ENCODE measurements around the gene RNF224. TPM values are rescaled to one million over a fixed set of nuclear protein-coding genes. Genes with fewer than 3 reads are reported as not detected.

The RNF224 gene
- total and polyA plus RNA-seq, 2 of the 13 experiments (the other 11 are each of a cell fraction or from before 2014, with no cell fraction given): 0.09 TPM; not detected in 1

- TF ChIP-seq, protein P1, sequence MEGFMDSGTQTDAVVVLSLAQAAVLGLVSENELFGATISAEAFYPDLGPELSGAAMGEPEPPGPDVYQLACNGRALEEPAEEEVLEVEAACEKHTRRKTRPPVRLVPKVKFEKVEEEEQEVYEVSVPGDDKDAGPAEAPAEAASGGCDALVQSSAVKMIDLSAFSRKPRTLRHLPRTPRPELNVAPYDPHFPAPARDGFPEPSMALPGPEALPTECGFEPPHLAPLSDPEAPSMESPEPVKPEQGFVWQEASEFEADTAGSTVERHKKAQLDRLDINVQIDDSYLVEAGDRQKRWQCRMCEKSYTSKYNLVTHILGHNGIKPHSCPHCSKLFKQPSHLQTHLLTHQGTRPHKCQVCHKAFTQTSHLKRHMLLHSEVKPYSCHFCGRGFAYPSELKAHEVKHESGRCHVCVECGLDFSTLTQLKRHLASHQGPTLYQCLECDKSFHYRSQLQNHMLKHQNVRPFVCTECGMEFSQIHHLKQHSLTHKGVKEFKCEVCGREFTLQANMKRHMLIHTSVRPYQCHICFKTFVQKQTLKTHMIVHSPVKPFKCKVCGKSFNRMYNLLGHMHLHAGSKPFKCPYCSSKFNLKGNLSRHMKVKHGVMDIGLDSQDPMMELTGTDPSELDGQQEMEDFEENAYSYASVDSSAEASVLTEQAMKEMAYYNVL (CRISPR knock-in tag; IDR thresholded peaks at IDR 0.05; ENCODE audit: borderline replicate concordance): no peak
- no peak for TF ChIP-seq CENPT (CRISPR knock-in tag; IDR thresholded peaks at IDR 0.05; ENCODE audit: low read depth)
- TF ChIP-seq RBAK (CRISPR knock-in tag; IDR thresholded peaks at IDR 0.05): no peak
- TF ChIP-seq ZNF432 (CRISPR knock-in tag; IDR thresholded peaks at IDR 0.05; ENCODE audit: borderline replicate concordance): no peak
- TF ChIP-seq, protein P2, sequence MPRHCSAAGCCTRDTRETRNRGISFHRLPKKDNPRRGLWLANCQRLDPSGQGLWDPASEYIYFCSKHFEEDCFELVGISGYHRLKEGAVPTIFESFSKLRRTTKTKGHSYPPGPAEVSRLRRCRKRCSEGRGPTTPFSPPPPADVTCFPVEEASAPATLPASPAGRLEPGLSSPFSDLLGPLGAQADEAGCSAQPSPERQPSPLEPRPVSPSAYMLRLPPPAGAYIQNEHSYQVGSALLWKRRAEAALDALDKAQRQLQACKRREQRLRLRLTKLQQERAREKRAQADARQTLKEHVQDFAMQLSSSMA (CRISPR knock-in tag; IDR thresholded peaks at IDR 0.05): no peak
- no peak for TF ChIP-seq ZNF292 (CRISPR knock-in tag; IDR thresholded peaks at IDR 0.05; ENCODE audit: borderline replicate concordance, low read depth)
- no peak for TF ChIP-seq ZNF660 (CRISPR knock-in tag; IDR thresholded peaks at IDR 0.05; ENCODE audit: borderline replicate concordance, low read depth)
- TF ChIP-seq ZNF160 (CRISPR knock-in tag; IDR thresholded peaks at IDR 0.05): no peak
- TF ChIP-seq, protein P3, sequence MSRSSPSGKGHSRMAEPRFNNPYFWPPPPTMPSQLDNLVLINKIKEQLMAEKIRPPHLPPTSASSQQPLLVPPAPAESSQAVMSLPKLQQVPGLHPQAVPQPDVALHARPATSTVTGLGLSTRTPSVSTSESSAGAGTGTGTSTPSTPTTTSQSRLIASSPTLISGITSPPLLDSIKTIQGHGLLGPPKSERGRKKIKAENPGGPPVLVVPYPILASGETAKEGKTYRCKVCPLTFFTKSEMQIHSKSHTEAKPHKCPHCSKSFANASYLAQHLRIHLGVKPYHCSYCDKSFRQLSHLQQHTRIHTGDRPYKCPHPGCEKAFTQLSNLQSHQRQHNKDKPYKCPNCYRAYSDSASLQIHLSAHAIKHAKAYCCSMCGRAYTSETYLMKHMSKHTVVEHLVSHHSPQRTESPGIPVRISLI (CRISPR knock-in tag; IDR thresholded peaks at IDR 0.05; ENCODE audit: borderline replicate concordance): no peak
- no peak for TF ChIP-seq ZFP37 (CRISPR knock-in tag; IDR thresholded peaks at IDR 0.05; ENCODE audit: borderline replicate concordance)
- TF ChIP-seq, protein P4, sequence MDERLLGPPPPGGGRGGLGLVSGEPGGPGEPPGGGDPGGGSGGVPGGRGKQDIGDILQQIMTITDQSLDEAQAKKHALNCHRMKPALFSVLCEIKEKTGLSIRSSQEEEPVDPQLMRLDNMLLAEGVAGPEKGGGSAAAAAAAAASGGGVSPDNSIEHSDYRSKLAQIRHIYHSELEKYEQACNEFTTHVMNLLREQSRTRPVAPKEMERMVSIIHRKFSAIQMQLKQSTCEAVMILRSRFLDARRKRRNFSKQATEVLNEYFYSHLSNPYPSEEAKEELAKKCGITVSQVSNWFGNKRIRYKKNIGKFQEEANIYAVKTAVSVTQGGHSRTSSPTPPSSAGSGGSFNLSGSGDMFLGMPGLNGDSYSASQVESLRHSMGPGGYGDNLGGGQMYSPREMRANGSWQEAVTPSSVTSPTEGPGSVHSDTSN (CRISPR knock-in tag; IDR thresholded peaks at IDR 0.05): 0 out of 2 replicates have a peak, but pooled peaks have one; percentile 33
- TF ChIP-seq KLF13 (CRISPR knock-in tag; IDR thresholded peaks at IDR 0.05): no peak
- peak; percentile 56; the same call in 1 of the 2 replicates for TF ChIP-seq ATF7-NPFF (CRISPR knock-in tag; IDR thresholded peaks at IDR 0.05; ENCODE audit: low read depth)
- TF ChIP-seq ZNF761 (CRISPR knock-in tag; conservative IDR thresholded peaks at IDR 0.05): no peak
- TF ChIP-seq MXD4 (CRISPR knock-in tag; IDR thresholded peaks at IDR 0.05): no peak; the same call in 1 of the 2 replicates
- no peak for TF ChIP-seq MEIS2 (CRISPR knock-in tag; IDR thresholded peaks at IDR 0.05)
- TF ChIP-seq SMAD1 (CRISPR knock-in tag; IDR thresholded peaks at IDR 0.05; ENCODE audit: borderline replicate concordance, low read depth): no peak
- TF ChIP-seq RNF219 (CRISPR knock-in tag; IDR thresholded peaks at IDR 0.05): no peak
- TF ChIP-seq HDAC1 (CRISPR knock-in tag; IDR thresholded peaks at IDR 0.05): peak; percentile 57
- TF ChIP-seq ZNF780A (CRISPR knock-in tag; IDR thresholded peaks at IDR 0.05): no peak
- TF ChIP-seq SALL2 (CRISPR knock-in tag; IDR thresholded peaks at IDR 0.05): no peak
- no peak for TF ChIP-seq MEF2D (CRISPR knock-in tag; IDR thresholded peaks at IDR 0.05)
These were observed 4.0 kb upstream of the RNF224 start (continued) for GRCh38 chr9:137223078-137223970.
